K562 (cell line): Measurements from ENCODE around the gene NOSTRIN. TPM values are rescaled to one million over a fixed set of nuclear protein-coding genes. Genes with fewer than 3 reads are reported as not detected.

Experiments used
- ASH1L ChIP-seq: fragments of 450-650 bp; IDR thresholded peaks from 2 replicates; pipeline ENCODE4 v1.6.1; 2018; ENCODE audit warnings: borderline replicate concordance, mild to moderate bottlenecking, low read depth; ENCODE audit not compliant: partially characterized antibody
- CBX8 ChIP-seq: fragments of 200-600 bp; sonication (generic); IDR thresholded peaks from 2 replicates; pipeline ENCODE4 v1.6.1; 2012; ENCODE audit warnings: borderline replicate concordance, mixed run types, low read depth, mild to moderate bottlenecking, moderate library complexity, mixed read lengths, low read length, control low read depth, inconsistent platforms; ENCODE audit not compliant: poor library complexity, severe bottlenecking; ENCODE audit errors: extremely low read depth
- GABPB1 ChIP-seq: sonication (generic); formaldehyde crosslinking; IDR thresholded peaks from 2 replicates; pipeline ENCODE4 v1.8.0; 2022; ENCODE audit warnings: mild to moderate bottlenecking, missing genetic modification reagents
- GATAD2B ChIP-seq: fragments of 450-650 bp; IDR thresholded peaks from 2 replicates; pipeline ENCODE4 v1.6.1; 2017; ENCODE audit warnings: mild to moderate bottlenecking, borderline replicate concordance
- GTF2E2 ChIP-seq: fragments of 200-800 bp; sonication (Bioruptor generic); IDR thresholded peaks from 2 replicates; pipeline ENCODE4 v1.6.1; 2016; ENCODE audit warnings: missing genetic modification characterization, missing compliant biosample characterization
- JUND ChIP-seq, 2 experiments: IDR thresholded peaks; 2 replicates in 1 of 2; 3 replicates in 1 of 2; pipeline ENCODE4 v1.6.1; 2011; ENCODE audit warnings: borderline replicate concordance in 2 of 2, low read depth in 2 of 2, low read length in 2 of 2, improper control_type of control experiment in 1 of 2, missing biosample characterization in 1 of 2, missing genetic modification characterization in 1 of 2, missing genetic modification reagents in 1 of 2
- MIER1 ChIP-seq: fragments of 450-650 bp; IDR thresholded peaks from 2 replicates; pipeline ENCODE4 v1.6.1; 2016; ENCODE audit warnings: antibody characterized with exemption, mild to moderate bottlenecking, low read depth
- PPARD ChIP-seq: fragments of 250-450 bp; sonication (Bioruptor Pico); IDR thresholded peaks from 2 replicates; pipeline ENCODE4 v1.8.0; 2022; ENCODE audit warnings: inconsistent platforms, mild to moderate bottlenecking, moderate library complexity
- RERE ChIP-seq: sonication (generic); formaldehyde crosslinking; IDR thresholded peaks from 2 replicates; pipeline ENCODE4 v1.8.0; 2023; ENCODE audit warnings: missing genetic modification reagents, mild to moderate bottlenecking, borderline replicate concordance
- ZC3H4 ChIP-seq: sonication (generic); formaldehyde crosslinking; IDR thresholded peaks from 2 replicates; pipeline ENCODE4 v1.9.0; 2021; ENCODE audit warnings: missing genetic modification reagents, borderline replicate concordance
- ZNF184 ChIP-seq: sonication (generic); formaldehyde crosslinking; IDR thresholded peaks from 2 replicates; pipeline ENCODE4 v1.5.0; 2020; ENCODE audit warnings: missing genetic modification reagents
- ZNF57 ChIP-seq: fragments of 450-650 bp; formaldehyde crosslinking; IDR thresholded peaks from 2 replicates; pipeline ENCODE4 v1.4.0; 2020; ENCODE audit warnings: mild to moderate bottlenecking, moderate library complexity
- ZNF77 ChIP-seq: fragments of 250-450 bp; sonication (Bioruptor Pico); IDR thresholded peaks from 2 replicates; pipeline ENCODE4 v1.5.0; 2020
- polyA plus RNA-seq, 8 experiments: library from polyadenylated mRNA; depleted of rRNA in 4 of 8; stranded (reverse) in 5 of 8; unstranded in 3 of 8; fragments of >200 nt; fragmentation: Nextera tagmentation in 2 of 8; fragmentation: Illumina TruSeq in 1 of 8; extraction: Ambion mirVana in 2 of 8; extraction: Trizol in 1 of 8; gene quantifications; 2 replicates each; pipeline versions ENCODE4 v1.2.1 to v1.2.3, GENCODE V29; 2011 to 2014; ENCODE audit warnings: inconsistent platforms in 1 of 8, missing spikeins in 1 of 8
- total RNA-seq, 7 experiments: library from RNA; depleted of rRNA in 6 of 7; stranded (reverse); fragments of >200 nt in 6 of 7; fragmentation: Illumina TruSeq in 2 of 7; extraction: Trizol in 2 of 7; gene quantifications; 2 replicates each; pipeline versions ENCODE4 v1.2.1 to v1.2.3, GENCODE V29; 2011 to 2021; ENCODE audit warnings: low replicate concordance in 1 of 7
- TF ChIP-seq, protein P1 (sequence below), 2 experiments: fragments of 450-650 bp in 1 of 2; sonication (generic) in 1 of 2; formaldehyde crosslinking in 1 of 2; IDR thresholded peaks in 1 of 2; conservative IDR thresholded peaks in 1 of 2; 2 replicates each; pipeline versions ENCODE4 v1.6.1 to v1.8.1; 2016 to 2023; ENCODE audit warnings: mild to moderate bottlenecking in 2 of 2, moderate library complexity in 2 of 2, inconsistent platforms in 1 of 2, missing genetic modification reagents in 1 of 2
- TF ChIP-seq, protein P2 (sequence below), 2 experiments: fragments of 450-650 bp; IDR thresholded peaks; 2 replicates each; pipeline ENCODE4 v1.6.1; 2018; ENCODE audit warnings: mild to moderate bottlenecking in 2 of 2, low read depth in 1 of 2; ENCODE audit not compliant: partially characterized antibody in 2 of 2

NOSTRIN gene
- total and polyA plus RNA-seq, 9 of the 15 experiments (the other 6 are each of a cell fraction or from before 2014, with no cell fraction given) = 26.7 to 82.9 (median 56.3) TPM

DNA sequence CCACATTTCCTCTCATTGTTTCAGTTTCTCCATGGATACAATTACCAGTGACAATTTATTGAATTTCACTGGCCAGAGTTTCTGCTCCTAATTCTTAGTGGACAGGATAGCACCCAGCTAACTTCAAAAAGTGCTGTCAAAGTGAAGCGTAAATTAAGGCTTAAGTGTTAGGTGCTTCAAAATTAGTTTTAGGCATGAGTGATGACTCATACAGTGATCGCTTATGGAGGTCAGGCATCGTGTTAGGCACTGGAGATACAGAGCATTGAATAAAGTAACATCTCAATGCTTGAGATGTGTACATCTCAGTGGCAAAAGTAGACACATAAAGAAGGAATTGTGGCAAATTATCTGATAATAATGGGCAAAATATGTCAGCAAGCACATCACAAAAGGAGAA lies 40.8 kb downstream of the NOSTRIN start (continued):
- TF ChIP-seq ZNF77 (CRISPR knock-in tag) (no peak), ZNF184 (CRISPR knock-in tag) (no peak), ZC3H4 (CRISPR knock-in tag) (no peak), RERE (CRISPR knock-in tag) (no peak), MIER1 (no peak), GATAD2B (no peak), CBX8 (no peak), GABPB1 (CRISPR knock-in tag) (no peak), ZNF57 (CRISPR knock-in tag) (no peak), JUND (IDR thresholded peaks at IDR 0.05; ENCODE audit: borderline replicate concordance, low read depth, low read length) (peak; percentile 56; the same call in 1 of the 2 replicates), JUND (tag; IDR thresholded peaks at IDR 0.05; ENCODE audit: borderline replicate concordance, low read depth, low read length) (peak; percentile 64), ASH1L (no peak), GTF2E2 (tag) (no peak), PPARD (no peak)
- TF ChIP-seq, protein P1, sequence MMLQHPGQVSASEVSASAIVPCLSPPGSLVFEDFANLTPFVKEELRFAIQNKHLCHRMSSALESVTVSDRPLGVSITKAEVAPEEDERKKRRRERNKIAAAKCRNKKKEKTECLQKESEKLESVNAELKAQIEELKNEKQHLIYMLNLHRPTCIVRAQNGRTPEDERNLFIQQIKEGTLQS (IDR thresholded peaks at IDR 0.05) = peak; percentile 78
- TF ChIP-seq, protein P1 (CRISPR knock-in tag; conservative IDR thresholded peaks at IDR 0.05) = no peak
- TF ChIP-seq, protein P2, sequence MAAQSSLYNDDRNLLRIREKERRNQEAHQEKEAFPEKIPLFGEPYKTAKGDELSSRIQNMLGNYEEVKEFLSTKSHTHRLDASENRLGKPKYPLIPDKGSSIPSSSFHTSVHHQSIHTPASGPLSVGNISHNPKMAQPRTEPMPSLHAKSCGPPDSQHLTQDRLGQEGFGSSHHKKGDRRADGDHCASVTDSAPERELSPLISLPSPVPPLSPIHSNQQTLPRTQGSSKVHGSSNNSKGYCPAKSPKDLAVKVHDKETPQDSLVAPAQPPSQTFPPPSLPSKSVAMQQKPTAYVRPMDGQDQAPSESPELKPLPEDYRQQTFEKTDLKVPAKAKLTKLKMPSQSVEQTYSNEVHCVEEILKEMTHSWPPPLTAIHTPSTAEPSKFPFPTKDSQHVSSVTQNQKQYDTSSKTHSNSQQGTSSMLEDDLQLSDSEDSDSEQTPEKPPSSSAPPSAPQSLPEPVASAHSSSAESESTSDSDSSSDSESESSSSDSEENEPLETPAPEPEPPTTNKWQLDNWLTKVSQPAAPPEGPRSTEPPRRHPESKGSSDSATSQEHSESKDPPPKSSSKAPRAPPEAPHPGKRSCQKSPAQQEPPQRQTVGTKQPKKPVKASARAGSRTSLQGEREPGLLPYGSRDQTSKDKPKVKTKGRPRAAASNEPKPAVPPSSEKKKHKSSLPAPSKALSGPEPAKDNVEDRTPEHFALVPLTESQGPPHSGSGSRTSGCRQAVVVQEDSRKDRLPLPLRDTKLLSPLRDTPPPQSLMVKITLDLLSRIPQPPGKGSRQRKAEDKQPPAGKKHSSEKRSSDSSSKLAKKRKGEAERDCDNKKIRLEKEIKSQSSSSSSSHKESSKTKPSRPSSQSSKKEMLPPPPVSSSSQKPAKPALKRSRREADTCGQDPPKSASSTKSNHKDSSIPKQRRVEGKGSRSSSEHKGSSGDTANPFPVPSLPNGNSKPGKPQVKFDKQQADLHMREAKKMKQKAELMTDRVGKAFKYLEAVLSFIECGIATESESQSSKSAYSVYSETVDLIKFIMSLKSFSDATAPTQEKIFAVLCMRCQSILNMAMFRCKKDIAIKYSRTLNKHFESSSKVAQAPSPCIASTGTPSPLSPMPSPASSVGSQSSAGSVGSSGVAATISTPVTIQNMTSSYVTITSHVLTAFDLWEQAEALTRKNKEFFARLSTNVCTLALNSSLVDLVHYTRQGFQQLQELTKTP (IDR thresholded peaks at IDR 0.05; ENCODE audit: low read depth in 1 of 2, partially characterized antibody in 2 of 2) = no peak
